Astrocyte of the spinal cord (primary cell): ENCODE data around the gene CALHM2.
A peak's percentile ranks its signal among the peaks of the same experiment; 100 is the strongest.

ENCODE experiments used
- DNase-seq: peaks from one replicate; pipeline ENCODE4 v3.0.0; 2011; ENCODE audit warnings: low read depth, low spot score
- H3K4me3 ChIP-seq: 2 replicates; pipeline ENCODE4 v1.5.1; 2011; ENCODE audit warnings: low read depth, mild to moderate bottlenecking, low read length, moderate library complexity
- in situ Hi-C: cut with HindIII; loops from 2 replicates; pipeline ENCODE4 v1.10.0; 2017; ENCODE audit warnings: low sequenced_read_pairs
- TF ChIP-seq, protein P1 (sequence below): IDR thresholded peaks from 2 replicates; pipeline ENCODE4 v1.5.1; 2012; ENCODE audit warnings: low read depth, mild to moderate bottlenecking, low read length, inconsistent platforms

Gene CALHM2

GRCh38 chr10:103495321-103495720 is 43.2 kb upstream of the CALHM2 start:
- in situ Hi-C loops = no loop called here
- no peak overlapping the region for H3K4me3 ChIP-seq
- DNase-seq = no peak
- TF ChIP-seq, protein P1, sequence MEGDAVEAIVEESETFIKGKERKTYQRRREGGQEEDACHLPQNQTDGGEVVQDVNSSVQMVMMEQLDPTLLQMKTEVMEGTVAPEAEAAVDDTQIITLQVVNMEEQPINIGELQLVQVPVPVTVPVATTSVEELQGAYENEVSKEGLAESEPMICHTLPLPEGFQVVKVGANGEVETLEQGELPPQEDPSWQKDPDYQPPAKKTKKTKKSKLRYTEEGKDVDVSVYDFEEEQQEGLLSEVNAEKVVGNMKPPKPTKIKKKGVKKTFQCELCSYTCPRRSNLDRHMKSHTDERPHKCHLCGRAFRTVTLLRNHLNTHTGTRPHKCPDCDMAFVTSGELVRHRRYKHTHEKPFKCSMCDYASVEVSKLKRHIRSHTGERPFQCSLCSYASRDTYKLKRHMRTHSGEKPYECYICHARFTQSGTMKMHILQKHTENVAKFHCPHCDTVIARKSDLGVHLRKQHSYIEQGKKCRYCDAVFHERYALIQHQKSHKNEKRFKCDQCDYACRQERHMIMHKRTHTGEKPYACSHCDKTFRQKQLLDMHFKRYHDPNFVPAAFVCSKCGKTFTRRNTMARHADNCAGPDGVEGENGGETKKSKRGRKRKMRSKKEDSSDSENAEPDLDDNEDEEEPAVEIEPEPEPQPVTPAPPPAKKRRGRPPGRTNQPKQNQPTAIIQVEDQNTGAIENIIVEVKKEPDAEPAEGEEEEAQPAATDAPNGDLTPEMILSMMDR = no peak

DNA sequence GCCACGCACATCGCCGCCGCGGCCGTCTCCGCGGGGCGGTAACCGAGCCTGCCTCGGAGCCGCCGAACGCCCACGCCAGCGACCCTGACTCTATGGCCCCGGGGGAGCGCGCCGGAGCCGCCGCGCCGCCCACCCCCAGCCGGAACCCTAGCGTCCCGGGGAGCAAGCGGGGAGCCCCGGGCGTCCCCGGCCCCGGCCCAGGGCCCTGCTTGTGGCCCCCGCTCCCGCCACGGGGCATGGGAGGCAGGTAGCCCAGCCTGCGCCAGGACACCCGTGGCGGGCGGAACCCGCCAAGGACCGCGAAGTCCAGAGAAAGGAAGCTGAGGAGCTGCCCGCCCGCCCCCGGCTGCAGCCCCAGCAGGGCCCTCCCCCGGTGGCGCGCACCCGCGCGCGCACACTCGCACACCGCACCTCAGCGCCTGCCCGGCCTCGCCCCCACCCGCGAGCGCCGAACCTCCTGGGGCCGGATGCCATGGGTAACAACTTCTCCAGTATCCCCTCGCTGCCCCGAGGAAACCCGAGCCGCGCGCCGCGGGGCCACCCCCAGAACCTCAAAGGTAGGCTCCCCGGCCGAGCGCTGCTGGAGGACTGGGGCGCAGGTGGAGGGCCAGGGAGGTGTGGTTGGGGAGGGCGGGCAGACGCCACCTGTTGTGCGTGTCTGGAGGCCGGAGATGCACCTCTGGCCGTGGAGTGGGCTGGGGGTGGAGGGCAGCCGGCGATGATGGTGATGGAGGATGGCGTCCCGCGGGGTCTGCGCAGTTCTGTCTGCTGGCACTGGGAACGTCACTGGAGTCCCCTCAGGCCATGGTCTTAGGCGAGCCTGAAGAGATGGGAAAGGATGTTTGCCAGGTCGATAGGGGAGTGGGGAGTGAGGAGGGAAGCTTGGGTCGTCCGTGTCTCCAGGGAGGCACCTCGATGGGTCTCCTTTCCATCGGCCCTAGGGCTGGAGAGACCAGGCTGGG is 42.0 kb upstream of the CALHM2 start:
- in situ Hi-C loops = no loop called here
- TF ChIP-seq, protein P1 = no peak
- no peak for DNase-seq
- no peak overlapping the region for H3K4me3 ChIP-seq

DNA sequence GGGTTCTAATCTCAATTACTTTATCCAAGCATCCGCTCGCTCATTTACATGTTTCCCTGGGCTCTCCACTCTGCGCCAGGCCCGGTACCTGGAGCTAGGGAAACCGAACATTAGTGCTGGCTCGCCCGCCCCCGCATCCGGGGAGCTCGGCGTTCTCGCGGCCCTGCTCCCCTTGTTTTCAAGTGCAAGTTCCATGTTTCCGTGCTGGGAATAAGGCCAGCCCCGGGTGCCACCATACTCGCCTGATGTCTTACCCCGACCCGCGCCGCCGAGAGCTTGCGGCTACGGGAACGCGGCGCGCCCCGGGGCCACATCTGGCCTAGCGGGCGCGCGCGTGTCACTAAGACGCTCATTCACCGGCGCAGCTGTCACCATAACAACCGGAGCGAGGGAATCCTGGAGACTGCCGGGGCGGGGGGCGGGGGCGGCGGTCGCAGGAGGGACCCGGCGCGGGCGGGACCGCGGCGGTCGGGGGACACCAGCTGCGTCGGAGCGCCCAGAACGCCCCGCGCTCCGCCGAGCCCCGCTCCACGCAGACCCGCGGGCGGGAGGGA is 41.3 kb upstream of the CALHM2 start, which contains the start of gene NEURL1:
NEURL1 (plus strand) TSS at position 344 of the 554 bp plus-strand sequence. CDS start 683 bp downstream, outside the sequence.
- TF ChIP-seq, protein P1 = no peak
- no peak within 1 kb of the TSS for H3K4me3 ChIP-seq
- in situ Hi-C loops = no loop called here
- DNase-seq = no peak

DNA sequence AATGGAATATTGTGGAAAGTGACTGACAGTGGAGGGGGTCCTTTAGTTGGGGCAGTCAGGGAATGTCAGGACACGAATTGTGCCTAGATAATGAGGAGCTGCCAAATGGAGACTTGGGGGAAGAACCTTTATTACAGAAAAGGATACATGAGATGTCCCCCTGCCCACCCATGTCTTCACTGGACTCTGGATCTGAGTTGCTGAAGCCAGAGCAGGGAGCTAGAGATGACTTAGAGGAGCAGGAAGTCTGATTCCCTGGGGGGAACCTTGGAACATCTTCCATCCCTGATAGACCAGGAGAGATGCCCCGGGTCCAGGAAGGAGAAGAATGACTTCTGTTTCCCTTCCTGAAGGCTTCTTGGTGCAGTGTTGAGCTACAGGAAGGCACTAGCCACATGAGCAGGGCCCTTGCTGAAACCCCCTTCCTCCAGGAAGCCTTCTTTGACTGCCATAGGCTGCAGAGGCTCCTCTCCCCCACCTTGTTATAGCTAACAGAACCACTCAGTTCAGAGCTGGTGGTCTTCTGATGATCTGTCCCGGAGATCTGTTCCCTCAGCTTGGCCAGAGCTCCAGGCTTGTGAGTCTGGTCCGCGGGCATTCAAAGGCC is 40.6 kb upstream of the CALHM2 start:
- no peak overlapping the region for H3K4me3 ChIP-seq
- TF ChIP-seq, protein P1 = no peak
- in situ Hi-C loops = no loop called here
- no peak for DNase-seq

DNA sequence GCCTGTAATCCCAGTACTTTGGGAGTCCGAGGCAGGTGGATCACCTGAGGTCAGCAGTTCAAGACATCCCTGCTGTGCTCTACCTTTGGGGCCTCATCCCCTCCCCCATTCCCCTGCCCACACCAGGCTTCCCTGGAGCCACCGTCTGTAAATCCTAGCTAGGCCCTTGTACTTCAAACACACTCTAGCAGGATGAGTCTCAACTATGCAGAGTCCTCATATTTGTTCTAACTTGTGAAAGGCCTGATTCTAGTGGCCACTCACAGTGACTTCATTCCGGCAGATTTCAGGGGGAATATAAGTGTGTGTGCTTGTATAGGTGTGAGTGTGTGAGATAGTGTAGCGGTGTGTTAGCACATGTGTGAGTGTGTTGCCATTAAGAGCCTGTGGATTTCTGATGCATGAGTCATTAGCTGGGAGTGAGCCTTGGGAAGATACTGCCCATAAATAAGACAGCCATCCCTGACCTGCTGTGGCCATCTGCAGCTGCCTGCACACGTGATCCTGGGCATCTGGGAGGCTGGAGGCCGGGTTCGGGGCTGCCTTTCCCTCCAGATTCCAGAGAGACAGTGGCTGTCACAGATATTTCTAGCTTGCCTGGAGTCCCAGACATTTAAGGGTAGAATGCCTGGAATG is 39.7 kb upstream of the CALHM2 start:
- in situ Hi-C loops = no loop called here
- DNase-seq = peak; percentile 78
- no peak overlapping the region for H3K4me3 ChIP-seq
- TF ChIP-seq, protein P1 = no peak

DNA sequence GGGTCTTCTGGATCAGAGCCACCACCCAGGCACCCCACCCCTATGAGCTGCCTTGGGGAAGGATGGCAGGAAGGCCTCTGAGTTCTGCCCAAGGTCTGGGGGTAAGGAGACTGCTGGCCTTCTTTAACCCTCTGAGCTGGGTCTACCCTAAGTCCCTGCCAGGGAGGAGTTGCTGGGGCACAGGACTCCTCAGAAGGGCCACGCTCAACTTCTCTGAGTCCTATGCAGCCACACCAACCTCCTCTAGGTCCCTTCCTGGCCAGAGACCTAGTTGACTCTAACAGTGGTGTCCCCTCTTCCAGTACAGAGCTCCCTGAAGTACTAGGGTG is 38.8 kb upstream of the CALHM2 start:
- H3K4me3 ChIP-seq = no peak overlapping the region
- DNase-seq = no peak
- in situ Hi-C loops = no loop called here
- TF ChIP-seq, protein P1 = no peak
